Trophoblast cell (in vitro differentiated cells and primary cell): Measurements from ENCODE around the gene YOD1.

ENCODE experiments used
- DNase-seq, 2 donors: peaks; one replicate each; pipeline ENCODE4 v3.0.0-alpha.2; 2016
- H2AFZ ChIP-seq: 2 replicates; pipeline ENCODE4 v1.6.1; 2013; ENCODE audit warnings: low read length, moderate library complexity, mild to moderate bottlenecking; ENCODE audit not compliant: insufficient read depth, poor library complexity
- H2AK5ac ChIP-seq: 2 replicates; pipeline ENCODE4 v1.6.1; 2013; ENCODE audit warnings: mild to moderate bottlenecking, low read length
- H2BK120ac ChIP-seq: 2 replicates; pipeline ENCODE4 v1.6.1; 2013; ENCODE audit warnings: low read length, mild to moderate bottlenecking, moderate library complexity; ENCODE audit not compliant: insufficient read depth, poor library complexity
- H2BK12ac ChIP-seq: 2 replicates; pipeline ENCODE4 v1.6.1; 2013; ENCODE audit warnings: mild to moderate bottlenecking, low read length, moderate library complexity
- H2BK5ac ChIP-seq: 2 replicates; pipeline ENCODE4 v1.6.1; 2013; ENCODE audit warnings: low read length, low read depth, moderate library complexity, mild to moderate bottlenecking; ENCODE audit not compliant: poor library complexity
- H3K14ac ChIP-seq: 2 replicates; pipeline ENCODE4 v1.6.1; 2013; ENCODE audit warnings: mild to moderate bottlenecking, low read length
- H3K18ac ChIP-seq: 2 replicates; pipeline ENCODE4 v1.6.1; 2013; ENCODE audit warnings: mild to moderate bottlenecking, low read length
- H3K23ac ChIP-seq: 2 replicates; pipeline ENCODE4 v1.6.1; 2013; ENCODE audit warnings: low read length
- H3K27ac ChIP-seq: 2 replicates; pipeline ENCODE4 v1.5.1; 2013; ENCODE audit warnings: low read depth, mild to moderate bottlenecking, inconsistent platforms, low read length, moderate library complexity
- H3K27me3 ChIP-seq: 2 replicates; pipeline ENCODE4 v1.6.1; 2013; ENCODE audit warnings: inconsistent platforms, mild to moderate bottlenecking, low read length, moderate library complexity; ENCODE audit not compliant: insufficient read depth
- H3K36me3 ChIP-seq, 2 experiments: 1 replicate in 1 of 2; 2 replicates in 1 of 2; pipeline ENCODE4 v1.6.1; 2013; ENCODE audit warnings: low read length in 2 of 2, mild to moderate bottlenecking in 2 of 2, moderate library complexity in 1 of 2; ENCODE audit not compliant: insufficient read depth in 2 of 2, control insufficient read depth in 1 of 2
- H3K4ac ChIP-seq: 2 replicates; pipeline ENCODE4 v1.6.1; 2013; ENCODE audit warnings: low read depth, mild to moderate bottlenecking, low read length, moderate library complexity
- H3K4me1 ChIP-seq, 2 experiments: 1 replicate in 1 of 2; 2 replicates in 1 of 2; pipeline ENCODE4 v1.6.1; 2013; ENCODE audit warnings: low read length in 2 of 2, mild to moderate bottlenecking in 2 of 2, moderate library complexity in 1 of 2; ENCODE audit not compliant: insufficient read depth in 2 of 2, control insufficient read depth in 1 of 2
- H3K4me2 ChIP-seq: 2 replicates; pipeline ENCODE4 v1.6.1; 2013; ENCODE audit warnings: inconsistent platforms, mild to moderate bottlenecking, low read length, moderate library complexity
- H3K4me3 ChIP-seq: 2 replicates; pipeline ENCODE4 v1.5.1; 2013; ENCODE audit warnings: mild to moderate bottlenecking, low read depth, low read length, inconsistent platforms
- H3K79me1 ChIP-seq: one replicate; pipeline ENCODE4 v1.6.1; 2013; ENCODE audit warnings: low read length
- H3K79me2 ChIP-seq: 2 replicates; pipeline ENCODE4 v1.6.1; 2013; ENCODE audit warnings: low read length, mild to moderate bottlenecking; ENCODE audit not compliant: control insufficient read depth, insufficient read depth, poor library complexity
- H3K9ac ChIP-seq: 2 replicates; pipeline ENCODE4 v1.6.1; 2013; ENCODE audit warnings: mild to moderate bottlenecking, low read length
- H3K9me3 ChIP-seq: 2 replicates; pipeline ENCODE4 v1.6.1; 2013; ENCODE audit warnings: low read depth, mild to moderate bottlenecking, control low read depth, inconsistent platforms, low read length; ENCODE audit not compliant: insufficient read depth
- H4K12ac ChIP-seq: 2 replicates; pipeline ENCODE4 v1.6.1; 2013; ENCODE audit warnings: low read depth, mild to moderate bottlenecking, low read length, moderate library complexity
- H4K8ac ChIP-seq: 2 replicates; pipeline ENCODE4 v1.6.1; 2013; ENCODE audit warnings: low read depth, mild to moderate bottlenecking, low read length, moderate library complexity
- H4K91ac ChIP-seq: one replicate; pipeline ENCODE4 v1.6.1; 2013; ENCODE audit warnings: low read depth, mild to moderate bottlenecking, low read length, moderate library complexity
- WGBS: extraction: QIAGEN DNeasy Blood & Tissue Kit; methylation state at CpG from one replicate; pipeline ENCODE4 v1.1.7; 2013; ENCODE audit warnings: missing lambda C conversion rate; ENCODE audit not compliant: insufficient read length, insufficient coverage; ENCODE audit errors: extremely low coverage; 5-methylcytosine and 5-hydroxymethylcytosine counted together

YOD1 gene

GRCh38 chr1:207060596-207060995, 9.6 kb upstream of the YOD1 start:
- H3K14ac ChIP-seq, result no peak overlapping the region
- no peaks in the 10 kb centered on the region for H3K79me2 ChIP-seq
- H4K8ac ChIP-seq, result no peak overlapping the region
- H3K36me3 ChIP-seq, result peaks cover 8 to 22% of the 10 kb centered on the region in 2 experiments
- H2BK5ac ChIP-seq, result no peak overlapping the region
- no peak overlapping the region for H4K91ac ChIP-seq
- no peak overlapping the region for H2AFZ ChIP-seq
- H3K23ac ChIP-seq, result no peak overlapping the region
- no CpG with 5 or more reads among the region's 3 CpGs for WGBS
- no peaks in the 10 kb centered on the region for H3K27me3 ChIP-seq
- no peak for DNase-seq
- no peaks in the 10 kb centered on the region for H3K4me1 ChIP-seq
- H3K27ac ChIP-seq, result no peak overlapping the region
- H2BK12ac ChIP-seq, result no peak overlapping the region
- H4K12ac ChIP-seq, result no peak overlapping the region
- no peak overlapping the region for H3K4me3 ChIP-seq
- no peaks in the 10 kb centered on the region for H3K79me1 ChIP-seq
- H3K9me3 ChIP-seq, result no peaks in the 10 kb centered on the region
- H3K9ac ChIP-seq, result no peak overlapping the region
- no peak overlapping the region for H2BK120ac ChIP-seq
- no peak overlapping the region for H3K18ac ChIP-seq
- no peak overlapping the region for H3K4ac ChIP-seq
- no peak overlapping the region for H2AK5ac ChIP-seq
- no peak overlapping the region for H3K4me2 ChIP-seq

GRCh38 chr1:207059881-207060280, 8.9 kb upstream of the YOD1 start:
- no peak overlapping the region for H4K12ac ChIP-seq
- H3K27me3 ChIP-seq, result no peaks in the 10 kb centered on the region
- no peak overlapping the region for H3K27ac ChIP-seq
- H2BK120ac ChIP-seq, result no peak overlapping the region
- H3K23ac ChIP-seq, result no peak overlapping the region
- H2BK12ac ChIP-seq, result no peak overlapping the region
- no peaks in the 10 kb centered on the region for H3K79me1 ChIP-seq
- H2AFZ ChIP-seq, result no peak overlapping the region
- WGBS, result no CpG with 5 or more reads among the region's 4 CpGs
- H2AK5ac ChIP-seq, result no peak overlapping the region
- no peak overlapping the region for H3K9ac ChIP-seq
- no peak overlapping the region for H3K18ac ChIP-seq
- no peaks in the 10 kb centered on the region for H3K4me1 ChIP-seq
- no peak overlapping the region for H3K14ac ChIP-seq
- H3K36me3 ChIP-seq, result peaks cover 8 to 22% of the 10 kb centered on the region in 2 experiments
- DNase-seq, result no peak
- no peak overlapping the region for H4K8ac ChIP-seq
- no peak overlapping the region for H3K4ac ChIP-seq
- no peak overlapping the region for H3K4me2 ChIP-seq
- H3K4me3 ChIP-seq, result no peak overlapping the region
- H2BK5ac ChIP-seq, result no peak overlapping the region
- no peak overlapping the region for H4K91ac ChIP-seq
- H3K79me2 ChIP-seq, result no peaks in the 10 kb centered on the region
- H3K9me3 ChIP-seq, result no peaks in the 10 kb centered on the region

- H4K8ac ChIP-seq, result no peak overlapping the region
- no peak overlapping the region for H4K12ac ChIP-seq
- no peak overlapping the region for H3K4me3 ChIP-seq
- H2BK5ac ChIP-seq, result no peak overlapping the region
- no peaks in the 10 kb centered on the region for H3K27me3 ChIP-seq
- WGBS, result no CpG with 5 or more reads among the region's 6 CpGs
- no peak overlapping the region for H3K9ac ChIP-seq
- H3K4me2 ChIP-seq, result no peak overlapping the region
- no peak overlapping the region for H2AK5ac ChIP-seq
- no peak overlapping the region for H3K23ac ChIP-seq
- H3K79me1 ChIP-seq, result no peaks in the 10 kb centered on the region
- no peaks in the 10 kb centered on the region for H3K9me3 ChIP-seq
- H4K91ac ChIP-seq, result no peak overlapping the region
- H3K27ac ChIP-seq, result no peak overlapping the region
- no peak overlapping the region for H2BK12ac ChIP-seq
- H3K18ac ChIP-seq, result no peak overlapping the region
- no peak overlapping the region for H3K4ac ChIP-seq
- no peak overlapping the region for H2BK120ac ChIP-seq
- peaks cover 4 to 21% of the 10 kb centered on the region in 2 experiments for H3K36me3 ChIP-seq
- no peak overlapping the region for H3K14ac ChIP-seq
- no peaks in the 10 kb centered on the region for H3K79me2 ChIP-seq
- no peak for DNase-seq
- H3K4me1 ChIP-seq, result no peaks in the 10 kb centered on the region
- H2AFZ ChIP-seq, result no peak overlapping the region
Observed at GRCh38 chr1:207058878-207059867, 8.2 kb upstream of the YOD1 start.

- Histone ChIP-seq H3K14ac (no peak overlapping the region), H3K4me1 (peaks cover 3% of the 10 kb centered on the region in 2 experiments)
- WGBS, result no CpG with 5 or more reads among the region's 4 CpGs
Observed at GRCh38 chr1:207058252-207058651, 7.2 kb upstream of the YOD1 start.

More at GRCh38 chr1:207058252-207058651, 7.2 kb upstream of the YOD1 start:
- Histone ChIP-seq H3K23ac (no peak overlapping the region), H2AK5ac (no peak overlapping the region), H4K8ac (no peak overlapping the region), H3K4me3 (no peak overlapping the region), H3K4me2 (no peak overlapping the region), H2BK5ac (no peak overlapping the region), H2BK12ac (no peak overlapping the region), H3K4ac (no peak overlapping the region), H3K79me1 (peaks cover 4% of the 10 kb centered on the region), H4K91ac (no peak overlapping the region), H3K9me3 (no peaks in the 10 kb centered on the region), H4K12ac (no peak overlapping the region), H3K9ac (no peak overlapping the region), H3K27ac (no peak overlapping the region), H2BK120ac (no peak overlapping the region), H2AFZ (no peak overlapping the region), H3K18ac (no peak overlapping the region), H3K27me3 (no peaks in the 10 kb centered on the region), H3K79me2 (peaks cover 3% of the 10 kb centered on the region), H3K36me3 (peaks cover 2 to 17% of the 10 kb centered on the region in 2 experiments)
- no peak for DNase-seq
